Neuronal stem cell (in vitro differentiated cells): ENCODE data around the gene FBXO44.

Source experiments
- DNase-seq: peaks from one replicate; pipeline ENCODE4 v3.0.0-alpha.2; 2013; ENCODE audit warnings: low spot score
- H2AFZ ChIP-seq: one replicate; pipeline ENCODE4 v1.6.1; 2013; ENCODE audit warnings: mild to moderate bottlenecking, low read length, inconsistent platforms
- H2AK5ac ChIP-seq: 2 replicates; pipeline ENCODE4 v1.6.1; 2013; ENCODE audit warnings: low read depth, mild to moderate bottlenecking, inconsistent platforms, low read length, moderate library complexity, mixed read lengths
- H2BK120ac ChIP-seq: 2 replicates; pipeline ENCODE4 v1.6.1; 2013; ENCODE audit warnings: low read depth, mild to moderate bottlenecking, inconsistent platforms, low read length, moderate library complexity, mixed read lengths
- H2BK12ac ChIP-seq: one replicate; pipeline ENCODE4 v1.6.1; 2013; ENCODE audit warnings: low read length, inconsistent platforms
- H2BK15ac ChIP-seq: 2 replicates; pipeline ENCODE4 v1.6.1; 2013; ENCODE audit warnings: mild to moderate bottlenecking, low read length, inconsistent platforms, mixed read lengths
- H2BK5ac ChIP-seq: one replicate; pipeline ENCODE4 v1.6.1; 2013; ENCODE audit warnings: inconsistent platforms, mild to moderate bottlenecking, low read length, moderate library complexity
- H3K14ac ChIP-seq: one replicate; pipeline ENCODE4 v1.6.1; 2013; ENCODE audit warnings: low read length, inconsistent platforms
- H3K18ac ChIP-seq: 2 replicates; pipeline ENCODE4 v1.6.1; 2013; ENCODE audit warnings: low read length, inconsistent platforms
- H3K23ac ChIP-seq: 2 replicates; pipeline ENCODE4 v1.6.1; 2013; ENCODE audit warnings: low read depth, mild to moderate bottlenecking, mixed read lengths, low read length, inconsistent platforms; ENCODE audit not compliant: poor library complexity
- H3K27ac ChIP-seq: replicated peaks from 3 replicates; pipeline ENCODE4 v1.5.1; 2013; ENCODE audit warnings: low read length, inconsistent platforms
- H3K27me3 ChIP-seq, 3 experiments: 2 replicates each; pipeline ENCODE4 v1.6.1; 2013; ENCODE audit warnings: low read length in 3 of 3, mild to moderate bottlenecking in 2 of 3, inconsistent platforms in 1 of 3, low read depth in 1 of 3, mixed read lengths in 1 of 3, moderate library complexity in 1 of 3; ENCODE audit not compliant: control insufficient read depth in 3 of 3, insufficient read depth in 3 of 3
- H3K36me3 ChIP-seq, 2 donors: replicated peaks in 1 of 2; 2 replicates each; pipeline ENCODE4 v1.6.1; 2013; ENCODE audit warnings: low read length in 2 of 2; ENCODE audit not compliant: control insufficient read depth in 2 of 2, insufficient read depth in 2 of 2
- H3K4ac ChIP-seq: 2 replicates; pipeline ENCODE4 v1.6.1; 2013; ENCODE audit warnings: inconsistent platforms, mild to moderate bottlenecking, low read length, moderate library complexity
- H3K4me1 ChIP-seq, 2 donors: 1 replicate in 1 of 2; 2 replicates in 1 of 2; pipeline ENCODE4 v1.6.1; 2013; ENCODE audit warnings: low read length in 2 of 2, low read depth in 1 of 2; ENCODE audit not compliant: control insufficient read depth in 2 of 2, insufficient read depth in 1 of 2
- H3K4me2 ChIP-seq: one replicate; pipeline ENCODE4 v1.6.1; 2013; ENCODE audit warnings: mild to moderate bottlenecking, low read length, inconsistent platforms; ENCODE audit not compliant: insufficient read depth, poor library complexity, severe bottlenecking
- H3K4me3 ChIP-seq, 2 donors: 2 replicates each; pipeline ENCODE4 v1.5.1; 2013; ENCODE audit warnings: low read length in 2 of 2, mild to moderate bottlenecking in 2 of 2, inconsistent platforms in 1 of 2, moderate library complexity in 1 of 2
- H3K79me1 ChIP-seq: one replicate; pipeline ENCODE4 v1.6.1; 2013; ENCODE audit warnings: low read depth, mild to moderate bottlenecking, inconsistent platforms, low read length, moderate library complexity
- H3K9ac ChIP-seq: one replicate; pipeline ENCODE4 v1.6.1; 2013; ENCODE audit warnings: mild to moderate bottlenecking, low read depth, low read length, inconsistent platforms; ENCODE audit not compliant: poor library complexity
- H3K9me3 ChIP-seq, 2 donors: replicated peaks in 1 of 2; 2 replicates each; pipeline versions ENCODE3 to v1.6.1; 2013; ENCODE audit warnings: low read length in 2 of 2, mild to moderate bottlenecking in 2 of 2, inconsistent platforms in 1 of 2, low read depth in 1 of 2, mixed read lengths in 1 of 2, moderate library complexity in 1 of 2; ENCODE audit not compliant: control insufficient read depth in 2 of 2, insufficient read depth in 1 of 2
- H4K8ac ChIP-seq: one replicate; pipeline ENCODE4 v1.6.1; 2013; ENCODE audit warnings: low read depth, mild to moderate bottlenecking, inconsistent platforms, low read length, moderate library complexity
- H4K91ac ChIP-seq: one replicate; pipeline ENCODE4 v1.6.1; 2013; ENCODE audit warnings: low read length, low read depth, mild to moderate bottlenecking, inconsistent platforms; ENCODE audit not compliant: poor library complexity
- WGBS, 2 donors: extraction: QIAGEN DNeasy Blood & Tissue Kit; methylation state at CpG; one replicate each; pipeline ENCODE4 v1.1.7; 2013; ENCODE audit warnings: missing lambda C conversion rate in 2 of 2, mixed read lengths in 1 of 2; ENCODE audit not compliant: insufficient read length in 2 of 2, insufficient replicate concordance in 1 of 2; ENCODE audit errors: extremely low coverage in 2 of 2; 5-methylcytosine and 5-hydroxymethylcytosine counted together

The FBXO44 gene

DNA sequence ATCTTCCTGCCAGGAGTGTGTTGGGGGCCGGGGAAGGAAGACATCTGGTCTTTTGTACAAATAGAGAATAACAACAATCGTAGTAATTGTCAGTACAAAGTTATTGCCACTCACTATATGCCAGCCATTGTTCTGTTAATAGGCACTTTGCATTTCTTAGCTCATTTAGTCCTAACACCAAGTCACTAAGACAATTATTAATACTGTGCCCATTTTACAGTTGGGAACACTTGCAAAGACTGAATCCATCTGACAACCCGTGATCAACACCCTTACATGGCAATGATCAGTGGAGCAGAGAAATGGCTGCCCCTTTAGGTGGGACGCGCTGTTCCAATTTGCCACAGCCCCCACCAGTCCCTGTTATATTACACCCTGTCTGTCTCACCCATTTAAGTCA, 33.8 kb upstream of the FBXO44 start:
- H4K8ac ChIP-seq, result no peak overlapping the region
- no peak overlapping the region for H2BK120ac ChIP-seq
- H3K79me1 ChIP-seq, result no peaks in the 10 kb centered on the region
- no peak overlapping the region for H2AK5ac ChIP-seq
- no peaks in the 10 kb centered on the region for H3K36me3 ChIP-seq
- no peak overlapping the region for H3K4ac ChIP-seq
- no peak overlapping the region for H3K4me3 ChIP-seq
- H4K91ac ChIP-seq, result no peak overlapping the region
- DNase-seq, result no peak
- no peak overlapping the region for H2BK15ac ChIP-seq
- no peak overlapping the region for H3K23ac ChIP-seq
- WGBS, 2 donors, result no CpG with 5 or more reads among the region's 5 CpGs
- peaks cover 0 to 5% of the 10 kb centered on the region in 2 donors for H3K4me1 ChIP-seq
- no peak overlapping the region for H2AFZ ChIP-seq
- H3K9me3 ChIP-seq, result no peaks in the 10 kb centered on the region
- peaks cover 0 to 17% (median 4%) of the 10 kb centered on the region in 3 experiments for H3K27me3 ChIP-seq
- H3K9ac ChIP-seq, result no peak overlapping the region
- H3K14ac ChIP-seq, result no peak overlapping the region
- H3K27ac ChIP-seq, result no peak overlapping the region
- no peak overlapping the region for H3K18ac ChIP-seq
- no peak overlapping the region for H2BK12ac ChIP-seq
- no peak overlapping the region for H3K4me2 ChIP-seq
- no peak overlapping the region for H2BK5ac ChIP-seq

DNA sequence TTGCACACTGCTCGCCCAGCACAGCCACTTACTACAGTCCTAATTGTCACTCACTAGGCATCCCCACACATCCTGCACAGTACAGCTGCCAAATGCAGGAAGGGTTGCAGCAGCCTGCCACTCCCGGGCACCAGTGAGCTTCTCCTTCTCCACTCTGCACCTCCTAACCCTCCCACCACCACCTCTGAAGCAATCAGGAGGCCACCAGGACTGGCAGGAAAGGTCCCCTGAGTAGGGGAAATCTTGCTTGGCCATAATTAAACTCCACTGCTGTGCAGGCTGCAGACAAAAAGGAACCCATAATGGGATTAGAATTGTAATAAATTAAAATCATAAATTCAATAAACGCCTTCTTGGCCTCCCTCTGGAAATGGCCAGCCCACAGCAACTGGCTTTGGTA, 32.3 kb upstream of the FBXO44 start:
- H4K8ac ChIP-seq, result no peak overlapping the region
- H2AK5ac ChIP-seq, result no peak overlapping the region
- H3K9ac ChIP-seq, result peak overlapping the region; percentile 14
- no peak overlapping the region for H4K91ac ChIP-seq
- no peak overlapping the region for H3K4me2 ChIP-seq
- H3K27ac ChIP-seq, result no peak overlapping the region
- H3K4ac ChIP-seq, result no peak overlapping the region
- H2BK12ac ChIP-seq, result no peak overlapping the region
- H3K27me3 ChIP-seq, result peaks cover 0 to 6% (median 4%) of the 10 kb centered on the region in 3 experiments
- no peak for DNase-seq
- peaks cover 0 to 3% of the 10 kb centered on the region in 2 donors for H3K4me1 ChIP-seq
- no peaks in the 10 kb centered on the region for H3K79me1 ChIP-seq
- no peak overlapping the region for H3K14ac ChIP-seq
- no peak overlapping the region for H3K23ac ChIP-seq
- H3K9me3 ChIP-seq, result no peaks in the 10 kb centered on the region
- H2BK15ac ChIP-seq, result no peak overlapping the region
- no peak overlapping the region for H2AFZ ChIP-seq
- WGBS, 2 donors, result no CpG with 5 or more reads among the region's 3 CpGs
- H3K18ac ChIP-seq, result peak overlapping the region; percentile 73
- no peak overlapping the region for H3K4me3 ChIP-seq
- H2BK120ac ChIP-seq, result no peak overlapping the region
- H3K36me3 ChIP-seq, result no peaks in the 10 kb centered on the region
- H2BK5ac ChIP-seq, result no peak overlapping the region

DNA sequence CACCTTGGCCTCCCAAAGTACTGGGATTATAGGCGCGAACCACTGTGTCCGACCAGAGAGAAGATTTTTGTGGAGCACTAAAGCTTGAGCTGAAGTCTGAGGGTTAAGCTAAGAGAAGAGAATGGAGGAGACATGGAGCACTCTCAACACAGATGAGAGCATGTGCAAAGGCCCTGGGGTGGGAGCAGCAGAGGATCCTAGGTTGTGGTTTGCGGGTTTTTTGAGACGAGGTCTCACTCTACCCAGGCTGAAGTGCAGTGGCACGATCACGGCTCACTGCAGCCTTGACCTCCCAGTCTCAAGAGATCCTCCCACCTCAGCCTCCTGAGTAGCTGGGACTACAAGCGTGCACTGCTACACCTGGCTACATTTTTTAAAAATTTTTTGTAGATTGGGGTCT, 31.0 kb upstream of the FBXO44 start:
- no peak overlapping the region for H3K9ac ChIP-seq
- H2AK5ac ChIP-seq, result no peak overlapping the region
- no peaks in the 10 kb centered on the region for H3K79me1 ChIP-seq
- no peak overlapping the region for H3K23ac ChIP-seq
- no peak overlapping the region for H3K4ac ChIP-seq
- no peak overlapping the region for H2BK5ac ChIP-seq
- H4K8ac ChIP-seq, result no peak overlapping the region
- no peaks in the 10 kb centered on the region for H3K36me3 ChIP-seq
- H2BK15ac ChIP-seq, result no peak overlapping the region
- no peak overlapping the region for H2BK12ac ChIP-seq
- H2BK120ac ChIP-seq, result no peak overlapping the region
- H4K91ac ChIP-seq, result no peak overlapping the region
- H3K4me3 ChIP-seq, result no peak overlapping the region
- no peak overlapping the region for H2AFZ ChIP-seq
- H3K14ac ChIP-seq, result no peak overlapping the region
- H3K4me2 ChIP-seq, result no peak overlapping the region
- peaks cover 0 to 3% of the 10 kb centered on the region in 2 donors for H3K4me1 ChIP-seq
- H3K27me3 ChIP-seq, result peaks cover 0 to 4% (median 3%) of the 10 kb centered on the region in 3 experiments
- no CpG with 5 or more reads among the region's 8 CpGs for WGBS, 2 donors
- H3K27ac ChIP-seq, result no peak overlapping the region
- no peak for DNase-seq
- H3K18ac ChIP-seq, result no peak overlapping the region
- no peaks in the 10 kb centered on the region for H3K9me3 ChIP-seq

DNA sequence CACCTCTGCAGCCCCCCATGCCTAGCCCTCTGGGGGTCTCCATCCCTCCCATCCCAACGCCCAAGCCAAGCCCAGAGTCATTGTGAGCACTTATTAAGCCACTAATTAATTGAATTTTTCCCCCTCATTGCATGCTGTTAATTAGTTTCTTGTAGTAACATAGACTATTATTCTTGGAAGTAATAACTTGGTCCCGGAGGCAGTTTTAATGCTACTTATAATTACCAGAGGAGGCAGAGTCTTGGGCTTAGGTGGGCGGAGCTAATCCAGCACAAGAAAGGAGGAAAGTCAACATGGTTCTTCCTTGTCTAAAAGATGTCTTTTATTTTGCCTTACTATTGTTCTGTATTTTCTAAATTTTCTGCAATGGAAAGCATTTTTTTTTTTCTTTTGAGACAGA, 28.1 kb upstream of the FBXO44 start:
- Histone ChIP-seq H3K9me3 (no peaks in the 10 kb centered on the region), H4K91ac (no peak overlapping the region), H3K36me3 (no peaks in the 10 kb centered on the region), H4K8ac (no peak overlapping the region), H2AK5ac (no peak overlapping the region), H2BK120ac (no peak overlapping the region), H2AFZ (no peak overlapping the region), H3K23ac (no peak overlapping the region), H3K14ac (no peak overlapping the region), H3K4ac (no peak overlapping the region), H3K4me3 (no peak overlapping the region), H3K27me3 (peaks cover 0 to 7% (median 4%) of the 10 kb centered on the region in 3 experiments), H3K27ac (no peak overlapping the region), H3K9ac (no peak overlapping the region), H3K4me2 (no peak overlapping the region), H3K18ac (no peak overlapping the region), H3K4me1 (peaks cover 0 to 5% of the 10 kb centered on the region in 2 donors), H3K79me1 (no peaks in the 10 kb centered on the region), H2BK15ac (no peak overlapping the region), H2BK5ac (no peak overlapping the region), H2BK12ac (no peak overlapping the region)
- no peak for DNase-seq
- no CpG with 5 or more reads among the region's 3 CpGs for WGBS, 2 donors
